Calu3 (cell line): ENCODE measurements around the gene CMTM5. TPM values are rescaled to one million over a fixed set of nuclear protein-coding genes. Genes with fewer than 3 reads are reported as not detected.

Source experiments
- BruUV-seq: library from RNA; stranded (reverse); fragments of 400-500 nt; replicated peaks from 2 replicates; lab custom pipeline; 2021; lab: Mats Ljungman, UMichigan
- CTCF ChIA-PET: fragments of 300-600 bp; sonication (Branson Sonifier 250); formaldehyde crosslinking; loops from one replicate; lab custom pipeline; 2022; ENCODE audit warnings: antibody characterized with exemption; lab: Charles Lee
- DNase-seq: peaks from one replicate; pipeline ENCODE4 v3.0.0; 2022
- H3K27ac Mint-ChIP-seq: one replicate; pipeline ENCODE4 v1.8.0; 2022; ENCODE audit warnings: mixed read lengths; ENCODE audit not compliant: unreplicated experiment
- H3K27me3 Mint-ChIP-seq: one replicate; pipeline ENCODE4 v1.8.0; 2022; ENCODE audit warnings: mixed read lengths; ENCODE audit not compliant: unreplicated experiment
- H3K36me3 Mint-ChIP-seq: one replicate; pipeline ENCODE4 v1.8.0; 2022; ENCODE audit warnings: mild to moderate bottlenecking, moderate library complexity, mixed read lengths; ENCODE audit not compliant: insufficient read depth, unreplicated experiment
- H3K4me1 Mint-ChIP-seq: one replicate; pipeline ENCODE4 v1.8.0; 2022; ENCODE audit warnings: mild to moderate bottlenecking, low read depth, mixed read lengths; ENCODE audit not compliant: unreplicated experiment
- H3K4me3 Mint-ChIP-seq: one replicate; pipeline ENCODE4 v1.8.0; 2022; ENCODE audit warnings: mild to moderate bottlenecking, low read depth, moderate library complexity, mixed read lengths; ENCODE audit not compliant: unreplicated experiment
- H3K9me3 Mint-ChIP-seq: one replicate; pipeline ENCODE4 v1.8.0; 2022; ENCODE audit warnings: low read depth, mixed read lengths; ENCODE audit not compliant: unreplicated experiment
- CTCF ChIP-seq: fragments of 200-600 bp; IDR thresholded peaks from one replicate; pipeline ENCODE4 v1.8.0; 2022; ENCODE audit warnings: antibody characterized with exemption; ENCODE audit not compliant: unreplicated experiment
- intact Hi-C: fragments of 100-400 bp; cut with micrococcal nuclease; formaldehyde crosslinking; loops from one replicate; pipeline ENCODE4 v1.10.0; 2022; ENCODE audit not compliant: unreplicated experiment
- total RNA-seq: library from RNA; stranded (reverse); gene quantifications from 2 replicates; pipeline ENCODE4 v1.2.3, GENCODE V29; 2022

Gene CMTM5
- total RNA-seq, 1 experiment from 2014 or later: not detected

- CTCF ChIA-PET: no interaction called here
- no peaks in the 10 kb centered on the region for H3K36me3 Mint-ChIP-seq
- H3K4me3 Mint-ChIP-seq: no peak overlapping the region
- TF ChIP-seq CTCF: no peak
- intact Hi-C loops: no loop called here
- DNase-seq: no peak
- no peaks in the 10 kb centered on the region for H3K9me3 Mint-ChIP-seq
- H3K4me1 Mint-ChIP-seq: no peaks in the 10 kb centered on the region
- H3K27me3 Mint-ChIP-seq: peaks cover 36% of the 10 kb centered on the region
- no peak overlapping the region for H3K27ac Mint-ChIP-seq
- BruUV-seq: no TSS peak
Observed at GRCh38 chr14:23339506-23340268, 37.2 kb upstream of the CMTM5 start.

DNA sequence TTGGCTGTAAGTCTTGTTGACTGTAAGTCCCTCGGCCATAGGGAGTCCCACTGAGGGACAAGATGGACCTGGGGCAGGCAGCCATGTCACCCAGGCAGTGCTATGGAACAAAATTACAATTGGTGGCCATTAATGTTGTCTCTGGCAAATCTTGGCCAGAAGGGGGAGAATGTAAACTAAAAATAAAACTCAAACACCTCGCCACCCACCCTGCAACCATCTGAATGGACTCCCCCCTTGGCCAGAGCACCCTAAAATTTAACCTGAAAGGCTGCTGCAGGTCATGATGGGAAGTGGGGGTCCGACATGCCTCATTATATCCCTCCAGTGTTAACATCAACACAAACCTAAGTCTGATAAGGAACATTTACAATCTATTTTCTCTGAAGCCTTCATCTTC is 32.4 kb upstream of the CMTM5 start:
- Mint-ChIP-seq H3K9me3 (no peaks in the 10 kb centered on the region), H3K36me3 (no peaks in the 10 kb centered on the region), H3K4me3 (no peak overlapping the region), H3K4me1 (no peaks in the 10 kb centered on the region), H3K27ac (no peak overlapping the region), H3K27me3 (peaks cover 68% of the 10 kb centered on the region)
- BruUV-seq: no TSS peak
- intact Hi-C loops: no loop called here
- CTCF ChIA-PET: no interaction called here
- DNase-seq: no peak
- no peak for TF ChIP-seq CTCF

- peaks cover 85% of the 10 kb centered on the region for H3K27me3 Mint-ChIP-seq
- CTCF ChIA-PET: no interaction called here
- no peak overlapping the region for H3K27ac Mint-ChIP-seq
- no peaks in the 10 kb centered on the region for H3K4me1 Mint-ChIP-seq
- BruUV-seq: no TSS peak
- no peak overlapping the region for H3K4me3 Mint-ChIP-seq
- no peak for DNase-seq
- TF ChIP-seq CTCF: no peak
- no peaks in the 10 kb centered on the region for H3K36me3 Mint-ChIP-seq
- intact Hi-C loops: no loop called here
- H3K9me3 Mint-ChIP-seq: peaks cover under 1% of the 10 kb centered on the region
Observed at GRCh38 chr14:23345987-23346692, 30.7 kb upstream of the CMTM5 start.

GRCh38 chr14:23346693-23347405 is 30.0 kb upstream of the CMTM5 start:
- DNase-seq: no peak
- no peak for TF ChIP-seq CTCF

More at GRCh38 chr14:23346693-23347405, 30.0 kb upstream of the CMTM5 start:
- Mint-ChIP-seq H3K27me3 (peaks cover 92% of the 10 kb centered on the region), H3K27ac (no peak overlapping the region), H3K36me3 (no peaks in the 10 kb centered on the region), H3K4me1 (no peaks in the 10 kb centered on the region), H3K9me3 (peaks cover 3% of the 10 kb centered on the region), H3K4me3 (no peak overlapping the region)
- CTCF ChIA-PET: interaction anchor here (0.9 kb wide), 1 partner anchor 25 kb away, joined by 3 read pairs; no protein-coding TSS in a partner anchor
- intact Hi-C loops: no loop called here
- no TSS peak for BruUV-seq
